Measurements from ENCODE around the gene RFLNA. TPM values are rescaled to one million over a fixed set of nuclear protein-coding genes. Genes with fewer than 3 reads are reported as not detected.

The RFLNA gene
- total RNA-seq, 2 donors from 2014 or later: 2.0 to 6.5 TPM

- H3K4me1 ChIP-seq (ENCODE audit: control insufficient read depth in 1 of 2, low read depth in 2 of 2): no peaks in the 10 kb centered on the region
- no peaks in the 10 kb centered on the region for H3K9me3 ChIP-seq
- no peak for TF ChIP-seq CTCF (IDR thresholded peaks at IDR 0.05)
- DNase-seq (ENCODE audit: low spot score) (no peak), ATAC-seq (ENCODE audit: insufficient number of reproducible peaks, low FRiP score, low read depth) (no peak)
- H3K4me3 ChIP-seq: no peak overlapping the region
- H3K27ac ChIP-seq: no peak overlapping the region
- H3K27me3 ChIP-seq (replicated peaks; ENCODE audit: insufficient read depth): no peaks in the 10 kb centered on the region
- H3K36me3 ChIP-seq: no peaks in the 10 kb centered on the region
Observed at GRCh38 chr12:124309231-124309630, 14.3 kb downstream of the RFLNA start.

GRCh38 chr12:124309744-124310143 is 14.9 kb downstream of the RFLNA start:
- Histone ChIP-seq H3K9me3 (no peaks in the 10 kb centered on the region), H3K36me3 (no peaks in the 10 kb centered on the region), H3K27me3 (replicated peaks; ENCODE audit: insufficient read depth) (no peaks in the 10 kb centered on the region), H3K4me1 (ENCODE audit: control insufficient read depth in 1 of 2, low read depth in 2 of 2) (no peaks in the 10 kb centered on the region), H3K27ac (no peak overlapping the region), H3K4me3 (no peak overlapping the region)
- ATAC-seq (ENCODE audit: insufficient number of reproducible peaks, low FRiP score, low read depth) (no peak), DNase-seq (ENCODE audit: low spot score) (no peak)
- TF ChIP-seq CTCF (IDR thresholded peaks at IDR 0.05): no peak

GRCh38 chr12:124310178-124310577 is 15.3 kb downstream of the RFLNA start:
- H3K36me3 ChIP-seq: no peaks in the 10 kb centered on the region
- no peak overlapping the region for H3K27ac ChIP-seq
- no peaks in the 10 kb centered on the region for H3K4me1 ChIP-seq (ENCODE audit: control insufficient read depth in 1 of 2, low read depth in 2 of 2)
- ATAC-seq (ENCODE audit: insufficient number of reproducible peaks, low FRiP score, low read depth): no peak
- H3K27me3 ChIP-seq (replicated peaks; ENCODE audit: insufficient read depth): no peaks in the 10 kb centered on the region
- no peak for DNase-seq (ENCODE audit: low spot score)
- H3K4me3 ChIP-seq: no peak overlapping the region
- H3K9me3 ChIP-seq: no peaks in the 10 kb centered on the region
- no peak for TF ChIP-seq CTCF (IDR thresholded peaks at IDR 0.05)

- no peaks in the 10 kb centered on the region for H3K36me3 ChIP-seq
Observed at GRCh38 chr12:124310785-124311184, 15.9 kb downstream of the RFLNA start.

GRCh38 chr12:124311292-124312109 is 16.6 kb downstream of the RFLNA start:
- H3K27me3 ChIP-seq (replicated peaks; ENCODE audit: insufficient read depth): no peaks in the 10 kb centered on the region
- H3K9me3 ChIP-seq: no peaks in the 10 kb centered on the region
- no peak overlapping the region for H3K4me3 ChIP-seq
- ATAC-seq (ENCODE audit: insufficient number of reproducible peaks, low FRiP score, low read depth): no peak
- H3K4me1 ChIP-seq (ENCODE audit: control insufficient read depth in 1 of 2, low read depth in 2 of 2): no peaks in the 10 kb centered on the region
- no peak for DNase-seq (ENCODE audit: low spot score)
- no peak overlapping the region for H3K27ac ChIP-seq
- no peak for TF ChIP-seq CTCF (IDR thresholded peaks at IDR 0.05)
- no peaks in the 10 kb centered on the region for H3K36me3 ChIP-seq

More at GRCh38 chr12:124310785-124311184, 15.9 kb downstream of the RFLNA start:
- Histone ChIP-seq H3K9me3 (no peaks in the 10 kb centered on the region), H3K4me1 (ENCODE audit: control insufficient read depth in 1 of 2, low read depth in 2 of 2) (no peaks in the 10 kb centered on the region), H3K27me3 (replicated peaks; ENCODE audit: insufficient read depth) (no peaks in the 10 kb centered on the region), H3K27ac (no peak overlapping the region), H3K4me3 (no peak overlapping the region)
- no peak for TF ChIP-seq CTCF (IDR thresholded peaks at IDR 0.05)
- ATAC-seq (ENCODE audit: insufficient number of reproducible peaks, low FRiP score, low read depth): no peak
- DNase-seq (ENCODE audit: low spot score): no peak

Data from thoracic aorta (tissue), 2 donors.